ENCODE data around the gene CDH4.
"Not testable (repeated sequence)": the region's sequence is repeated elsewhere in the genome, so short reads cannot be mapped to it uniquely, and the experiment has no call there.

Gene CDH4

DNA sequence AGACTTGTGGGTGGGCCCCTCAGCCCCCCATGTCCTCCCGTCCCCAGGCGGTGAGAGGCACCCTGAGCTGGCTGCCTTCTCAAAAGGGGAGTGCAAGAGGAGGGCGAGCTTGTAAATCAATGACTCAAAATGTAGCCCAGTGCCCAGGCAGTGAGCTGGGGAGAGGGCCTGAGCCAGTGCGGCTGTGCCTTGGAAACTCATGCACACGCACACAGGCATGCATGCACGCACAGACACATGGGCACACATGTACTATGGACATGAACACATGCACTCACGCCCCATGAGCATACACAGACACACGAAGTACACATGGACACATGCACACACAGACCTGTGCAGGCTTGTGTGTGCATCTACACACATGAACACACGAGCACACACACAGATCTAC lies 680.1 kb downstream of the CDH4 start:
- DNase-seq: no peak

DNA sequence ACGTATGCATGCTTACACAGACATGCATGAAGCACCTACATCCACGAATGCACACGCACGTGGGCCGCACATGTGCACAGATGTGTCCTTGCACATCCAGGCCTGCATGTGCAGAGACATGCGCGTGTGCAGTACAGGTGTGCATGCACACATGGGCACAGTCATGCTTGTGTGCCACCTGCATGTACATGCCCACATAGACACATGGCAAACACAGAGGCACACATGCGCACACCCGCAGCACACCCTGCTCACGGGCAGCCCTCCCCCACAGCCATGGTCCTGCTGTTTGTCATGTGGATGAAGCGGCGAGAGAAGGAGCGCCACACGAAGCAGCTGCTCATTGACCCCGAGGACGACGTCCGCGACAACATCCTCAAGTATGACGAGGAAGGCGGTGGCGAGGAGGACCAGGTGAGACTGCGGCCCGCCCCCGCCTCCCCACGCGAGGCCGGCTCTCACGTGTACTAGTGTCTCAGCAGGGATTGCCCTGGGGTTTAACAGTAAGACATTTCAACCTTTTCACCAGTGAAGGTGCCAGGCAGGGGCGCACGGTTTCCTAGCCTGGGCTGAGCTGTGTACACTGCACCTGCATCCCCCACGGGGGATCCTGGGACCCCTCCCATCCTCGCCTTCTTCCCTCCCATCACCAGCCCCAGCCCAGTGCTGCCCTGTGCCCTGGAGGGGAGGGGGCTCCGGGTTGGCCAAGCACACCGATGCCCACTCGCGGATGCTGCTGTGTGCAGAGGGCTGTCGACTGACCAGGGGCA lies 680.8 kb downstream of the CDH4 start:
- DNase-seq: no peak

DNA sequence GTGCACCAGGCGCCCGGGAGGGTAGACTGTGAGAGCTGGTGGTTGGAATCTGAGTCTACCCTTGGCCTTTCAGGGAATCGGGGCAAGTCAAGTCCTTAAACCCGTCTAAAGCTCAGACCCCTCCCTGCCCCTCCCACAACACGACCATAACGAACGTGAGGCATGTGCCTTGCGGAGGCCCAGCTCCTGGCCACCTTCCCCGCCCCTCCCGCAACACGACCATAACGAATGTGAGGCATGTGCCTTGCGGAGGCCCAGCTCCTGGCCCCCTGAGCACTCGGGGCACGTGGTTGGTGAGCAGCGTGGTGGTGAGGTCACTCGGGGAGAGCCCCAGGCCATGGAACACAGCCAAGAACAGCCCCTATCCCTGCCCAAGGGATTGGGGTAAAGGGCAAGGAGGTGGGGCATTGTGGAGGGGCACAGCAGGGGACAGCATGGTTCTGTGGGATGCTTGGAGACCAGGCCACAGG lies 681.5 kb downstream of the CDH4 start:
- no peak for DNase-seq

DNA sequence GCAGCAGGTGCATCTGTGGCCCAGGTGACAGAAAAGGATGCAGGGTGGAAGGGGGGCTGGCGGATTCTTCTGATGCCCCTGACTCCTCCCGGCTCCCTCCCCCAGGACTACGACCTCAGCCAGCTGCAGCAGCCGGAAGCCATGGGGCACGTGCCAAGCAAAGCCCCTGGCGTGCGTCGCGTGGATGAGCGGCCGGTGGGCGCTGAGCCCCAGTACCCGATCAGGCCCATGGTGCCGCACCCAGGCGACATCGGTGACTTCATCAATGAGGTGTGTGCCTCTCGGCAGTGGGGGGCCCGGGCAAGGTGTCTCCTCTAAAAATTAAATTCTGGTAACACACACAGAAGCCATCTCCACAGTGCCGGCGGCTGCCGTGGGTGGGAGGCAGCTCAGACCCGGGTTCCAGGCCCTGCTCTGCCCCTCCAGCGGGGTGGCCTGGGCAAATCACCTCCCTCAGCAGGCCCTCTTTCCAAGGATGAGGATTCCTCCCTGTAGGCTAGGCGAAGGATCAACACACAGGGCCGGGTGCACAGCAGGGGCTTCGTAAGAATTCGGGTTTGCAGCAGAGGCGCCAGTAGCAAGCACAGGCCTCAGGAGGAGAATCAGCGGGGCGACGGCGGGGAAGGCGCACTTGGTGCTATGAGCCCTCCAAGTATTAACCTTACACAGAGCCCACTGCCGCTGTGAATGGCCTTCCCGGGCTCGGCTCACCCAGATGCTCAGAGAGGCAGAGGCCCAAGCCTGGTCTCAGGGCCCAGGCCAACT lies 682.1 kb downstream of the CDH4 start:
- no peak for DNase-seq

DNA sequence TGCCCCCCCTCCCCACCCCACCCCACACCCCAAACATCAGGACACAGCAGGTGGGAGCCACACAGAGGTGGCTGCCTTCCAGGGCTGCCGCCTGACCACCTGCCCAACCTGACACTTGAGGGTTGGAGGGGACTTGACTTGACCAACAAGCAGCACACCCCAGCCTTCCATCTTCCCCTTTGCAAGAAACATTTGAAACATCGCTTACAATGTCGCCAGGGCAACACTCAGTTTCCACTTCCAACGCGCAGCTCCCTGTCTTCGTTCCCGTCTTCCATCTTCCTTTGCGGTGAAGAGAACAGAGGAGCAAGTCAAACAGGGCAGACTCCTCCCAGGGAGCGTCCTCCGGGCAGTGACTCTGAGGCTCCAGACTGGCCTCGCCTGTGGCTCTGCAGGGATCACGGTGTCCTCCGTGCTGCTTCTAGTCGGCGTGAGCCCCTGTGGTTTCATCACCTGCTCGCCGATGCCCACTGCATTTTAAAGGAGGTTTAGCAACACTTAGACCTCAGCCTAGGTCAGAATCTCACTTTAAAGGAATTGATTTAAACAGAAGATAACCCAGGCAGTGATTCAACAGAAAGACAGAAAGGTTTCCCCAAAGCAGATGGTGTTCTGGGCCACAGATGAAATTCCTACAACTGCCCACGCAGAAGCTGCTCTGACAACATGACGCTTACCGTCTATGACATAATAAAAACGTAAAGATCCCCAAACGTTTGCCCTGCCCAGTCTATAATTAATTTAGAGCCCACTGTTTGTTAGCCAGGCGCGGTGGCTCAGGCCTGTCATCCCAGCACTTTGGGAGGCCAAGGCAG lies 682.9 kb downstream of the CDH4 start:
- DNase-seq: no peak

DNA sequence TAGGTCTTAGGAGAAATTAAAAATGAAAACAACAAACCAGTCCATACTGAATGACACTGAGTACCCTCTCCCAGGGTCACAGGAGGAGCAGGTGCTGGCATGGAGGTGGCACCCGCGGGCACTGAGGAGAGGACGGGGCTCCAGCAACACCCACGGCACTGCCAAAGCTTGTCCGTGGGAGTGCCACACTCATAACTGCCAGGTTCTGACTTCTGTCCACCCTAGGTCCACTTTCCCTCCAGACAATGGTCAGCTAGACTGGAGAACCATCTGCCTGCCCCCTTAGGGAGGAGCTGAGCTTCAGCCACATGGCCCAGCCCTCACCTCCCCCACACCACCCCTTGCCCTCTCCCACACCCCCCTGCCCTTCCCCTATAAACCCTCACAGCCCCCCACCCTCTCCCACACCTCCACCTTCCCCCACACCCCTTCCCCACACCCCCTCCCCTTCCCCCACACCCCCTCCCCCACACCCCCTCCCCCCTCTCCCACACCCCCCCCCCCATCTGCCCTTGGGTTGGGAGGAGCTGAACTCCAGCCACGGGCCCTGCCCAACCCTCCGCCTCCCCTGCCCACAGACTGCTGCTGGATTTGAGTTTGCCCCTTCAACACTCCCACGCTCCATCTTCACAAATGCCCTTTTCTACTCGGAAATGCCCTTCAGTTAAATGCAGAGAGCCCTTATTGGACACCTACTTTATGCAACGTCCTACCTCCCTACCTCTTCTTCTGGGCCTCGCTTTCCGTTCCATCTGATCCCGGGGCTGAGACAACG lies 684.1 kb downstream of the CDH4 start:
- DNase-seq: no peak

DNA sequence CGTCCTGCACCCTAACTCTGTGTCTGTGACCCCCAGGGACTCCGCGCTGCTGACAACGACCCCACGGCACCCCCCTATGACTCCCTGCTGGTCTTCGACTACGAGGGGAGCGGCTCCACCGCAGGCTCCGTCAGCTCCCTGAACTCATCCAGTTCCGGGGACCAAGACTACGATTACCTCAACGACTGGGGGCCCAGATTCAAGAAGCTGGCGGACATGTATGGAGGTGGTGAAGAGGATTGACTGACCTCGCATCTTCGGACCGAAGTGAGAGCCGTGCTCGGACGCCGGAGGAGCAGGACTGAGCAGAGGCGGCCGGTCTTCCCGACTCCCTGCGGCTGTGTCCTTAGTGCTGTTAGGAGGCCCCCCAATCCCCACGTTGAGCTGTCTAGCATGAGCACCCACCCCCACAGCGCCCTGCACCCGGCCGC lies 684.7 kb downstream of the CDH4 start:
- no peak for DNase-seq

DNA sequence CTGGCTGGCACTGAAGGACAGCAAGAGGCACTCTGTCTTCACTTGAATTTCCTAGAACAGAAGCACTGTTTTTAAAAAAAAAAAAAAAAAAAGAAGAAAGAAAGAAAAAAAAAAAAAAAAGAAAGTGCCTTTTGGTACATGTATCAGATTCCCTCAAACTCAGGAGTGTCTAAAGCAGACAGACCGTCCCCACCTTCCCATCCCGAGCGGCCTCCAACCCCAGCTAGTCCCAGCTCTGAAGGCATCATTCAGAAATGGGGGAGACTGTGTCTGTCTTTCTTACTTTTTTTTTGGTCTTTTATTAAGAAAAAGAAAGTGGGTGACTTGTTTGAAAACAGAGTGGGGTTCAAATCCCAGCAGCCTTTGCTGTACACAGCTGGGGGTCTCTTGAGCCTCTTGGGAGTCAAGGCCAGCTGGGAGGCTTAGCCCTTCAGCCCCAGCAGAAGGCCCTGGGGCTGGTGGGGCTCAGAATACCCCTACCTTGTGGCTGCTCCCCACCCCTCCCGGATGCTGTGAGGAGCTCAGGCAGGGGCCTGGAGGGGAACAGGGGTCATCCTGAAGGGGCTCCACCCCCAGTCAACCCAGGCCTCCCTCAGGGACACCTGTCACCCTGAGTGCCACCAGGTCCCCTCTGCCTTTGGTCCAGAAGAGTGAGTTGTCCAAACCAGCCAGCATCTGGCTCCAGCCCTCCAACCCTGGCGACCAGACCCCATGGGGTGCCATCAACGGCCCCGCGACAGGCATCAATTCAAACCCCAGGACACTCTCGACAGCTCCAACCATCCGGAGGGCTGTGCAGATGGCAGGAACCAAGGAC lies 685.3 kb downstream of the CDH4 start:
- no peak for DNase-seq

DNA sequence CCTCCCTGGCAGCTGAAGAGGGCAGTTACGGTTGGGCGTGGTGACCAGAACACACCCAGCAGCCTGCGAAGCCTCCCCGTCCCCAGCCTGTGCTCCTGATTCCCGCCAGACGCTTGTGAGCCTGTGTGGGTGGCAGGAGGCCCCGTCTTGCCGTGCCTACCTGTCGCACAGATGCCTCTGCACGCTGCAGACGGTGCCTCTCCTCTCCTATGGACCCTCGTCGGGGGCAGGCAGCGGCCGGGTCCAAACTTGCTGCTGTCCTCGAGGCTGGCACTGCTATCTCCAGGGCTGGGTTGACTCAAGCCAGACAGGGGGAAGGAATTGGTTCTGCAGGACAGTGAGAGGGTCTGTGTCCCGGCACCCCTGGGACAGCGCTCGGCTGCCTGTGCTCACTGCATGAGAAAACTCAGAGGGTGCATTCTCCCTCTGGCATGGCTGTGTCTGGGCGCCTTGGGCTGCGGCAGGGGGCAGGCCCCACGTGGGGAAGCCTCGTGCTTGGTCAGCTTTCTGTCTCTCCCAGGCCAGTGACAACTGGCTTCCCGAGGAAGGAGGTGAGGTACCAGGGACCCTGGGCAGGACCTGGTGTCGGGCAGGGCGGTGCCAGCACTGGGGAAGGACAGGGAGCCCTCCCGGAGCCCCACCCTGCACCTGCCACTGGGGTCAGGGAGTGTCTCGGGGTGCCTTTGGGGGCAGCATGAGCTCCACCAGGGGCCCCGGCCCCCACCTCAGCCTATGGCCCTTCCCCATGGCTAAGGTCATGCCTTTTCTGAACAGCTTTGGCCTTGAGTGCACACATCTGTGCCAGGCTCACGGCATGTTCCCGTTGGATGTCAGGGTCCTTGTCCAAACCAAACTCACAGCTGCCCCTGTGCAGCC lies 686.1 kb downstream of the CDH4 start:
- DNase-seq: no peak

DNA sequence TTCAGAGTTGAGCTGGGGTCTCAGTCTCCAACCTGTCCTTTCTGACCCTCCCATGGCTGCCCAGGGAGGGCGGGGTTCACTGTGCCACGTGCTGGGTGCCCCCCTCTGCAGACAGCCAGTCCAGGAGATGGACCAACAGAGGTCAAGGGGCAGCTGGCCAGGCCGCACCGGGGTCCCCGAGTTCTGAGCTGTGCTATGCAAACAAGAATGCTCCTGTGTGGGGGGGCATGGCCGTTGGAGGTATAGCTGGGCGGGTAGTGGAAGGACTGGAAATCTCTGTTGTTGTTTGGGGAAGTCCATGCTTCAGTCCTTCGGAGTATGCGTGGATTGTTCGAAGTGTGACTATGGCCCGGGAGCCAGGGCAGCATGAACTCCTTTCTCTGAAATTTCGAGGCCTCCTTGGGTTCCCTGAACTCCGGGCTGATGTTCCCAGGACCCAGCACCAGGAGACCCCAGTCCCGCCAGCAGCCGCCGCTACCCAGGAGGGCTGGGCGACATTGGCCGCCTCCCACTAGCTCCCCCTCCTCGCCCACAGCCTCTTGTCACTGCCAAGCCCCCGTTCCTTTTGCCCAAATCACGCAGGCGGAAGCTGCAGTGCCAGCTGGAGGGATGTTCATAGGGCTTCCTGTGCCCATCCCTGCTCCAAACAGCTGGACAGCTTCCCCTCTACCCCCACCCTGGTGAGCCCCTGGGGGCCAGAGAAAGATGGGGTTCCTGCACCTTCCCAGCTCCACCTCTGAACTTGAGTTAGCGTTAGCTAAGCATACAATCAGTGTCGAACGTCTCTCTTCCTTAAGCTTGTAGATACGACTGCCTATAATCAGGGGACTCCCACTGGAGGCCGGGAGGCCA lies 687.0 kb downstream of the CDH4 start:
- DNase-seq: no peak

DNA sequence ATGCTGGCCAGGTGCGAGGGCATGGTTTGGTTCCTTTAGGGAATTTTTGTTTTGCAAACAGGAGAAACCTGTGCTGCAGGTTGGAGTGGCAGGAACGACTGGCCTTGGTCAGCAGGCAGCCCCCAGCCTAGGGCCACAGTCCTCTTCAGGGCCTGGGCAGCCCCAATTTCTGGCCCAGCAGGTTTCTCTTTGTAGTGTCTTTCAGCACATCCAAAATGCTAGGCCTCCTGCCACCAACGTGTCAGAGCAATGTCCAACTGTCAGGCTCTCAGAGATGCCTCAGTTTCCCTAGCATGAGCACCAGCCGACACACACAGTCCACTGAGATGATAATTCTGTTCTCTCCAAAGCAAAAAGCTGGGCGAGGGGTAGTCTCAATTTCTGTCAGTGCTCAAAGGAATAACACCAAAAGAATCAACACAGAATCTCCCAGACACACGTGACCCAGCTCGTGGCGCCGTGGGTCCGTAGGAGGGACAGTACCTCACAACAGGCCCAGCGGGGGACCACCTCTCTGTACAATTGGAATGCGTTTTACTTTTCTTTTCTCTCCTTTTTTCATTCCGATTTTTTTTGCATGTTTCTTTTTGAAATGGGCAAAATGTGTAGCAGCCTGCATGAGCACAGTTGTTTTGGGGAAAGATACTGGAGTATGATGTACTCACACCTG lies 687.8 kb downstream of the CDH4 start:
- DNase-seq: no peak

DNA sequence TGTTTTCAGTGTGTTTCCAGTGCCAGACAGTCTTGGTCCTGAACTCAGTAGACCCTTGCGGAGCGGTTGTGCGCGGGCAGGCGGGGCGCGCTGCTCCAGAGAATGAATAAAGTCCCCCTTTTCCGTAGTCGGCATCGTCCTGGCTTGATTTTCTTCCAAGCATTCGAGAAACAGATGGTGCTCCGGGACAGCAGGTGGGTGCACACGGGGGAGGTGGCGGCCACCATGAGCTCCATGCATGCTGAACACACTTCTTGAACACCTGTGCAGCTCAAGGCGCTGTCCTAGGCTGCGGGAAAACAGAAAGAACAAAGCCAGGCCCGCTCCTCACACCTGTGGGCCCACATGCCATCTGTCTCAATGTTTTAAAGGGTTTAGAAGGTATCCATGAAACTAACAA lies 688.4 kb downstream of the CDH4 start:
- DNase-seq: no peak

DNA sequence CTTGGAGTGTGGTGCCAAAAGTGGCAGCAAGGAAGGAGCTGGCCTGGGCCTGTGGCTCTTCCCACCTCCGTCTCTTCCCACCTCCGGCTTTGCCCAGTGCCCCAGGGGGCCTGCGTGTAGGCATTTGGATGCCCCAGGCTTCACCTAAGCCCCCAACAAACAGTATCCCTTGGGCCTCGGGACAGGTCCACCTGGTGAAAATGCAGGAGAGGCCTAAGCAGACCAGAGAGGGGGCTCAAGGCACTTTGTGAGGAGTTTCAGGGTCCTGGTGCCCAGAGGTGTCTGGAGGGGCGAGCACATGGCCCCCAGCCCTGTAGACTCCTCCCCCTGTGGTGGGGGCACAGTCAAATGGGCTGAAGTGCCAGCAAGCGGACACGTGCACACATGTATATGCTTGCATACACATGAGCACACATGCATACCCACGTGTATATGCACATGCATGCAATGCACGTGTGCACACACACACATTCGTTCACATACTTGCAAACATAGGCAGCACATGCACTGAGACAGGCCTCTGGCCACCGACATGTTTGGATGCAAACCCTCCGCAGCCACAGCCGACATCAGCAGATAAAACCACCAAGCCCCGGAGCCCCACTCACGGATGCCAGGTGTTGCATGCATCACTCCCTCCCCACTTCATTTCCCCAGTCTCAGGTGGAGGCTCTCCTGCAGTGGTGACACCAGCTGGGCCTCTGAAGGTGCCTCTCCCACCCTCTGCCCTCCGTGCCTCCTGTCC lies 689.1 kb downstream of the CDH4 start:
- no peak for DNase-seq

DNA sequence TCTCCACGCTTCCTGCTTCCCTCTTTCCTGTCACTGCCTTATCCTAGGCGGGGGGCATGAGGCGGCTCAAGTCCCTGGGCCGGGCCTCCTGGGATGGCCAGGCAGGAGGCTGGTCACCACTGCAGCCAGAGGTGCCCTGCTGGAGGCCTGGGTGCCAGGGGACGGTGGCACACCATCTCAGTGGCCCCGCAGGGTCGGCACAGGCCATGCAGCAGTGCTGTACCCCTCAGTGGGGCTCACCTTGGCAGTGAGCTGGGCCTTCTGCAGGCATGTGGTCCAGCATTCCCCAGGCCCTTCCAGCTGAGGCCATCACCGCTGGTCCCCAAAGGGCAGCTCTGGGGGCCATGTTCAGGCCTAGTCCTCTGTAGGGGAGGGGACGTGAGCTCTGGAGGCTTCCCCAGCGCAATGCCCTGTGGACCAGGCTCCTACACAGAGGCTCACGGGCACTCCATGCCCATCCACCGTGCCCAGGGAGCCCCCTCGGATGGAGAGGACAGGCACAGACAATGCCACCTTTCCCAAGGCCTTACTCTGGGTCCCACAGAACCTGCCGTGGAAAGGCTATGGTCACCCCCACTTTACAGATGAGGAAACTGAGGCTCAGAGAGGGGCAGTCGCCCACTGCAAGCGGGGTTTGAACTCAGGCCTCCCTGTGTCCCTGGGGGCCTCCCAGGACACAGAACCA lies 689.8 kb downstream of the CDH4 start:
- DNase-seq: no peak

DNA sequence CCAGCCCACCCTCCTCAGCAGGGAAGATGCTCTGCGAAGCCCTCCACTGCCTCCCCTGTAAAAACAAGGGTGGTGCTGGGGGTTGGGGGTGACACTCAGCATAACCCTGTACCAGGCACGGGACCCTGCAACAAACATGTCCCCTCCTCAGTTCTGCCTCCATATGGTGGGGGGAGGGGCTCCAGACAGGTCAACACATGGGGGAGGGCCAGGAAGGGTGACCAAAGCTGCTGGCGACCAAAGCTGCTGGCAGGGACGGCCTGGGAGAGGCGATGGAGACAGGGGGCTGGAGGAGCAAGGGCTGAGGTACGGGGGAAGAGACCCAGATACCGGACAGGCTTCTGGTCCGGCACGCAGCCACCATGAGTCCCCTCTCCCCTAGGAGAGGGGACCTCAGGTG lies 690.5 kb downstream of the CDH4 start:
- no peak for DNase-seq

DNA sequence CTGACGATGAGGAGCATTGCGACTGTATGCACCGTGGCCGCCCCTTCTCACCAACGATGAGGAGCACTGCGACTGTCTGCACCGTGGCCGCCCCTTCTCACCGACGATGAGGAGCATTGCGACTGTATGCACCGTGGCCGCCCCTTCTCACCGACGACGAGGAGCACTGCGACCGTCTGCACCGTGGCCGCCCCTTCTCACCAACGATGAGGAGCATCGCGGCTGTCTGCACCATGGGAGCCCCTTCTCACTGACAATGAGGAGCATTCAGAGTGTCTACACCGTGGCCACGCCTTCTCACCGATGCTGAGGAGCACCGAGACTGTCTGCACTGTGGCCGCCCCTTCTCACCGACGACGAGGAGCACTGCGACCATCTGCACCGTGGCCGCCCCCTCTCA lies 692.9 kb downstream of the CDH4 start:
- not testable (repeated sequence) for DNase-seq

DNA sequence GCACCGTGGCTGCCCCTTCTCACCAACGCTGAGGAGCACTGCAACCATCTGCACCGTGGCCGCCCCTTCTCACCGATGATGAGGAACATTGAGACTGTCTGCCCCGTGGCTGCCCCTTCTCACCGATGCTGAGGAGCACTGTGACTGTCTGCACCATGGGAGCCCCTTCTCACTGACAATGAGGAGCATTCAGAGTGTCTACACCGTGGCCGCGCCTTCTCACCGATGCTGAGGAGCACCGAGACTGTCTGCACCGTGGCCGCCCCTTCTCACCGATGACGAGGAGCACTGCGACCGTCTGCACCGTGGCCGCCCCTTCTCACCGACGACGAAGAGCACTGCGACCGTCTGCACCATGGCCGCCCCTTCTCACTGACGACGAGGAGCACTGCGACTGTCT lies 693.4 kb downstream of the CDH4 start:
- not testable (repeated sequence) for DNase-seq

DNA sequence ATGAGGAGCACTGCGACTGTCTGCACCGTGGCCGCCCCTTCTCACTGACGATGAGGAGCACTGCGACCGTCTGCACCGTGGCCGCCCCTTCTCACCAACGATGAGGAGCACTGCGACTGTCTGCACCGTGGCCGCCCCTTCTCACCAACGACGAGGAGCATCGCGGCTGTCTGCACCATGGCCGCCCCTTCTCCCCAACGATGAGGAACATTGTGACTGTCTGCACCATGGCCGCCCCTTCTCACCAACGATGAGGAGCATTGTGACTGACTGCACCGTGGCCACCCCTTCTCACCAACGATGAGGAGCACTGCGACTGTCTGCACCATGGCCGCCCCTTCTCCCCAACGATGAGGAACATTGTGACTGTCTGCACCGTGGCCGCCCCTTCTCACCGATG lies 696.0 kb downstream of the CDH4 start:
- DNase-seq: not testable (repeated sequence)
